Measurements from ENCODE around the gene AKAP6.

DNA sequence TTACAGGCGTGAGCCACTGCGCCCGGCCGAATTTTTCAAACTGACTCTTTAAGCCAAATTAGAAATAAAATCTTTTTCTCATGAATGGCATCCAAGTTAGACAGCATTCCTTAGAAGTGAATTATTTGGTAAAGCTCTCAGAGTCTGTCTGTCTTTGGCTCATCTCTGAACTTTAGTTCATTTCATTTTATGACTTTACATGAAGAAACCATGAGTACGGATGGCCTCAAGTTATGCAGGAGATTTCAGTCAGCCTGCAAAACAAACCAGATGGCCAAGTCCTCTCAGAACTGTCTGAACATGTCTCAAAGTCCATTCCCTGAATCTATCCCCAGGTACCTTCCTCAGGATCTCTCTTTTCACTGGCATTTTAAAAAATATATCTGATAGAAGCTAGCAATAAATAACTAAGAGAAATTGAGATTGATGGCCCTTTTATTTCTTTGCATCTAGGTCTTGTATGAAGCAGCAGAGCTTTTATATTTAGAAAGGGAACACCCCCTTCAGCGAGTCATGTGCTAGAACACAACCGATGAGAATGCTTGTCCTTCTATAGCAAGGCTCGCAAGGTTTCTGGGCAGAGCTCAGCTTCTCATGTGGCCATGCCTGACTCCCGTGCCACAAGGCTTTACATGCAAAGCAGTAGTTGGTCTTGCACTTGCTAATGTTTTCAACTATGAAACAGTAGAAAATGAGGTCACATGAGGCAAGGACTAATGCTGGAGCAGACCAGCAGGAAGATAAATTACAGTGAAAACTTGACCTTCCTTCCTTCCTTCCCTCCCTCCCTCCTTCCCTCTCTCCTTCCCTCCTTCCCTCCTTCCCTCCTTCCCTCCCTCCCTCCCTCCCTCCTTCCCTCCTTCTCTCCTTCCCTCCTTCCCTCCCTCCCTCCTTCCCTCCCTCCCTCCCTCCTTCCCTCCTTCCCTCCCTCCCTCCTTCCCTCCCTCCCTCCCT lies 125.0 kb downstream of the AKAP6 start:
- no peak for TF ChIP-seq CTCF (IDR thresholded peaks at IDR 0.05)
- TF ChIP-seq POLR2A (IDR thresholded peaks at IDR 0.05) = no peak
